DMS 273 (cell line): ENCODE data around the gene ATP6V0E2.
A peak's percentile ranks its signal among the peaks of the same experiment; 100 is the strongest.

Experiments used
- DNase-seq: peaks from one replicate; lab custom pipeline; 2025; ENCODE audit not compliant: unreplicated experiment; lab: John Stamatoyannopoulos, UW

ATP6V0E2 gene

DNA sequence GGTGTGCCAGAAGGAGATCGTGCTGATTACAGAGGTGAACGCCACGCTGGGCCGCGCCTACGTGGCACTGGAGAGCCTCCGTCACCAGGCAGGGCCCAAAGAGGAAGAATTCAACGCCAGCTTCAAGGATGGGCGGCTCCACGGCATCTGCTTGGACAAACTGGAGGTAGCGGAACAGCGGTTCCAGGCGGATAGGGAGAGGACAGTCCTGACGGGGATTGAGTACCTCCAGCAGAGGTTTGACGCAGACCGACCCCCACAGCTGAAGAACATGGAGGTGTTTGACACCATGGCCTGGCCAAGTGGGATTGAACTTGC, 12.1 kb upstream of the ATP6V0E2 start:
- DNase-seq, result no peak

DNA sequence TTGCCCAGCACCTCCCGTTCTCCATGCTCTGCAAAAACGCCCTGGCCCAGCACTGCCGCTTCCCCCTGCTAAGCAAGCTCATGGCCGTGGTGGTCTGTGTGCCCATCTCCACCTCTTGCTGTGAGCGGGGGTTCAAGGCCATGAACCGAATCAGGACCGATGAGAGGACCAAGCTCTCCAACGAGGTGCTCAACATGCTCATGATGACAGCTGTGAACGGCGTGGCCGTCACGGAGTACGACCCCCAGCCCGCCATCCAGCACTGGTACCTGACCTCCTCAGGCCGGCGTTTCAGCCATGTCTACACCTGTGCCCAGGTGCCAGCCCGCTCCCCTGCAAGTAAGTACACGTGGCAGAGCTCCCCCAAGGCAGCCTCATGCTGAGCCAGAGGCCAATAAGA, 11.6 kb upstream of the ATP6V0E2 start:
- no peak for DNase-seq

DNA sequence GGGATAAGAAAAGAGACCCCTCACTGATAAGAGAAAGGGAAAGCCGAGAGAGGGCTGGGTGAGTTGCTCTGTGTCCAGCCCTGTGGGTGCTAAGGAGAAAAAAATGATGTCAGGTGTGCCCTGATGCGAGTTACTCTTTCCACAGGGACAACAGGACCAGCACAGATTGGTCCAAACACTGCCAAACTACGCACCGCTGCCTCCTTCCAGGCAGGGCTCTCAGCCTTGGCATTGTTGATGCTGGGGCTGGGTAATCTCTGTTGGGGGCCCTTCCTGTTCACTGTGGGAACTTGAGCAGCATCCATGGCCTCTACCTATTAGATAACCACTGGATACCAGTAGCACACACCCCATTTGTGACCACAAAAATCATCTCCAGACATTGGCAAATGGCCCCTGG, 10.3 kb upstream of the ATP6V0E2 start:
- DNase-seq, result no peak

DNA sequence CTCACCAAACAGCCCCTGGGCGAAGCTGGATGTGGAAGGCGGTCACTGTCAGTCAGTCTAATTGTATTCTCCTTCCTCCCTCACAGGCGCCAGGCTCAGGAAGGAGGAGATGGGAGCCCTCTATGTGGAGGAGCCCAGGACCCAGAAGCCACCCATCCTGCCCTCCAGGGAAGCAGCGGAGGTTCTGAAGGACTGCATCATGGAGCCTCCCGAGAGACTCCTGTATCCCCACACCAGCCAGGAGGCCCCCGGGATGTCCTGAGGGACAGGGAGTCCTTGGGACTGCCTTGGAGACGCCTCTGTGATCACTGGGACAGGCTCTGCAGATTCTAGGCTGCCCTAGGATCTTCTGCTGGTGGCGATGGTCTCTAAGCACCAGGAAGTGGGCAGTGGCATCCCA, 9.7 kb upstream of the ATP6V0E2 start:
- no peak for DNase-seq

DNA sequence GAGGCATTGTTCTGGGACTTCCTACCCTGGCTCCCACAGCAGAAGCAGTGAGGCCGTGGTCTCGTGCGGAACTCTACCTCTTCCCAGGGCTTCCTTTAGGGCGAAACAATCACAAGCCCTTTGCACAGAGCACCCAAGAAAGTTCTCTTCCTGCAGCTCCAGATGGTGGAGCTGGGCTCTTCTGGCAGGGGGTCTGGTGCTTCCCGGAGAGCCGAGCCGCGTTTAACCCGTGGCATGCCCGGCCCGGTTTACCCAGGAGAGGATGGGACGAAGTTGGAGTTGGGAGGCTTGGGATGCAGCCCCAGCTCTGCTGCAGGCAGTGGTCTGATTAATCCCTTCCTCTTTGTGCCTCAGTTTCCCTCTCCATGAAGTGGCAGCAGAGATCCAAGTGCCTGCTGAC, 9.0 kb upstream of the ATP6V0E2 start:
- no peak for DNase-seq

DNA sequence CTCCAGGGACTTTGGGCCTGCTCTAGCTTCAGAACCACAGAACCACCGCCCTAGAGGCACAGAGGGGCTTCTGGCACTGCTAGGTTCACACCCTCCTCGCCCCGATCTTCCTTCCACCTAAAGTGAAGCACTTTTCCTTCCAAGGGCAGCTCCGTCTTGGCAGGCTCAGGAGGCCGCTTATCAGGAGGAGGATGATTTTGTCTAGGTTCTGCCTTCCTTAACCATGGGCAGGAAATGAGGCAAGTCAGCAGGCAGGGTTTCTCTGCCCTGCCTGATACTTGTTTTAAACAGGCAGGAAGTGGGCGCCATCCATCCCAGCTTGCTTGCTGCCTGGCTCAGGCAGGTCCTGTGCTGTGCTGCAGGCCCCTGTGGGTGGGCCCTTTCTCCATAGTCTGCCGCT, 8.3 kb upstream of the ATP6V0E2 start:
- DNase-seq, result no peak

DNA sequence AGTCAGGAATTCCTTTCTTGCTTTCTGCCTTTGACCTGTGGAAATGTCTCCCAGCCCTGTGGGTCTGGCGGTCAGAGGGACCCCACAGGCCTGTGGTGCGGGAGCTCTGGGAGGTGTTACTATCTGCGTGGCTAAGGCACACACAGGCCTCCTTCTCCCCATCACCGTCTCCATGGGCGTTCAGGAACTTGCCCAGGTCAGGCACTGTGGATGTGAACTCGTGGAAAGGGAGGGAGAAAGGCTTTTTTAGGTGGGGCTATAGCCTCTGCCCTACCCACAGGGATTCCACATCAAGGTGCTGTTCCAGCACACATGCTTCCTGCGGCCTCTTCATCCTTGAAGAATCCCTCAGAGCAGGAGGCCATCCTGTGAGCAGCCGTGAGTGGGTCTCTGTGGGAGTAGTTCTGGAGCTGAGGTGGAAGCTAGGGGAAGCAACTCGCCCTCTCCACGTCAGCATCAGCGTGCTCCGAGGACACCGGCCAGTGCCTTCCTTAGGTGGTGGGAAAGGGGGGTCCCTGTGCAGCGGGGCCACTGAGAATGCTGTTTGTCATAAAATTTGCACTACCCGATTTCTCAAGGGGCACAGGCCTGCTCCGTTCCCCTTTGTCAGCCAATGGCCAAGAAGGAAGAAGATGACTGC, 7.5 kb upstream of the ATP6V0E2 start:
- no peak for DNase-seq

DNA sequence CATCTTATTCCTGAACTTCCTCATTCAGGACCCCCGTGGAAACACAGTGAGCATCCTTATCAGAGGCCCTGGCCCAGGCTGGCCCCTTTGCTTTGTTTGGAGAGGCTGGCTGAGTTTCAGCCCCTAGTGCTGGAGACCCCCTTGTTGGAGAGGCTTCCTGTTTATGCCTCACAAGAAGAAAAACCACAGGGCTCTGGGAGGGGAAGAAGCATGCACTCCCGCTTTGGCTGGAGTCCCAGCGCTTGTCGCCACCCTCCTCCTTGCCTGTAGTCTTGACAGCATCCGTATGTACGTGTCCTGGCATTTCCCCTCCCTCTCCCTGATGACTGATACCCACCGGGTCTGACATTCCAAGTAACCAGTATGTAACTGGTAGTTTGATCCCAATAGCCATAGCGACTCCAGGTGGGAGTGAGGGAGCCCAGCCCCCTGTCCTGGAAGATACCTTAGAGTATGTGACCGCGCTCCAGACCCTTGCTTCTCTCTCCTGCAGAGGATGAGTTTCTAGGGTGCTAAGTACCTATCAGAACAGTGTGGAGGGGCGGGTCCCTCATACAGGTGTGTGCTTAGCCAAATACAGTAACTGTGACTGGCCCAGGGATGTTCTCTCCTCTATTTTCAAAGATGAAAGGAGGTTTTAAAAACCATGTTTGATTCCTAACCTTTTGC, 6.9 kb upstream of the ATP6V0E2 start:
- no peak for DNase-seq

DNA sequence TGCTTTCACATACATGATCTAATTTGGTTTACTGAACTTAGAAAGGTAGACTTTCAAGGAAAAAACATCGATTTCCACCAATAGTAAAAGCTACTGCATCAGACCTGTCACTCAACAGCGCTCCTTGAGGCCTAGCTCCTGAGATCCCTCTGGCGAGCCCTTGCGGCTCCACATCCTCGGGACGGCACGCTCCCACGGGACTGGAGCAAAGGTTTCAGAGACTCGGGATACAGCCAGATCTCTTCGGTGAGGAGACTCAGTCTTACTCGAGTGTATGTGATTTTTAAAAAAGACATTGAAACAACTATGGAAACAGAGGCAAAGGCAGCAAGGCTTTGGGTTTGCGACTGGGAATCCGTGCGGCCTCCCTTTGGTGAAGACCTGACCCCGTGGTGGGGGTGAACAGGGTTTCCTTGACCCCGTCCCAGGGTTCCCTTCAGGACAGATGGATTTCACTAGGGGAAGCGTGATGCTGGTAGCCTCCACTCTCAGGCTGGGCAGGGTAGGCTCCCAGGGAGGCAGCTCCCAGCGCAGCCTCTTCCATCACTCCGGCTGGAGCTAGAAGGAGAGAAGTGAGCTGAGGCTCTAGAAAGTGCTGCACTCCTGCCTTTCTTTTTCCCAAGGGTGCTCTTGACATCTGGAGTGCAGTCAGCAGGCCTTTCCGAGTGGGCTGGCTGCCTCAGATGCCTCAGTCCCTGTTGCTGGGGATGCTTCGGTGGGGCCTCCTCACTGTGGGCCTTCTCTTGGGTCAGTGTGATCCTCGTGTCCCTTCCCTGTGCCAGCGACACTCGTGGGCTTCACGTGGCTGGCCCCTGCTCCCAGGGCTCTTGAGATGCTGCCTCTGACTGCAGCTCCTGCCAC, 5.8 kb upstream of the ATP6V0E2 start:
- no peak for DNase-seq

DNA sequence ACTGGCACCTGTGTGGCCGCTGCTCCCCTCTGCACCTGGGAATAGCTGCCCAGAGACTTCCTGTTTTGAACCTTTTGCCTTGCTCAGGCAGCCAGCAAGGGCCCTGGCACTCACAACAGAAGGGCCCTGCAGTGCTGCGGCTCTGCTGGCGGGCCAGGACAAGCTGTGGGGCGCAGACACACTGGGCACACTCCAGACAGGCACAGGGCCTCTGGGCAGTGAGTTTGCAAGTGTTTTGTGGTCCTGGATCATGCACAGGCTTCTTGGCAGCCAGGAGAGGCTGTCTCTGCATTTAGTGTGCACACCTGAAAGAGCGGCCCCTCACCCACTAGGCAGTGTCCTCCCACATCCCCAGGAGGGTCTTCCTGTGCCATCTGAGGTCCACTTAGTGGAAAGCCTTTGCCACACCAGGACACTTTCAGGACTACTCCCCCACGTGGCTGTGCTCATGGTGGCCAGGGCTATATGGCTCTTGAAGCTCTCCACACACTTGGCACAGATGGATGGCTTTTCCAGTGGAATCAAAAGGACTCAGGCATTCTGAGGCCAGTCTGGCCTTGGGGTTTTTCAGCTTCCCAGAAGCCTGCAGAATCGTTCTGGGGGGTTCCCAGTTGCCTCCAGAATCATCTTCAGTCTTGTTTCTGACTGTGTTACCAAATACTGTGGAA, 5.0 kb upstream of the ATP6V0E2 start:
- no peak for DNase-seq

DNA sequence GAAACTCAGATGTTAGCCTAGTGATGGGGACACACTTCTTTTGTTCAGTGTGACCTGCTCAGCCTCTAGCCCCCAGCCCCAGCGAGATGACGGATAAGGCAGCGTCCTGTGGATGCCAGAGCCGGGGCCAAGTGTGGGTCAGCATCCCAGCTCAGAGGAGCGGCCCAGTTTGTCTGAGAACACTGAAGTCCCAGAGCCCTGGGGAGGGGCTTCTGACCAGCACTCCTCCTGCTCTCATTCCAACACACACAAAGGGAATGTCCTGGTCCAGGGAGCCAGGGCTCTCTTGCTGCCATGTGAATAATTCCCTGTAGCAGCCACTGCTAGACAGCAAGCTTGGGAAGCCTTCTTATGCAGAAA, 4.5 kb upstream of the ATP6V0E2 start:
- no peak for DNase-seq

DNA sequence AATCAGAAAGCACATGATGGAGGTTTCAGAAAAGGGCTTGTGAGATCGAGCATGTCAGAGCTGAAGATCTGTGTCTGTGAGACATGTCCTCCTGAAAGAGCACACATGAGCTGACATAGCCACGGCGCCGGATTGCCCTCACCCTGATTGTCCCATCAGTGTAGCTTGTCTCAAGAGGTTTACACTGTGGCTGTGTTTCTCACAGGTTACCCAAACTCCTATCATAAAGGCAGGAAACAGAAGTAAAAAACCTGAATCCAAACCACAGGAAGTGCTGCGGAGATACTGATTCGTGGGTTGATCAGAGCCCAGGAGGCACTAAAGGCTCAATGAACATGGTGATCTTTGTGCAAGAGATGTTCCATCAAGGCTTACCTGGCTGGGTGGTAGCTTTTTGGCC, 3.9 kb upstream of the ATP6V0E2 start:
- no peak for DNase-seq

DNA sequence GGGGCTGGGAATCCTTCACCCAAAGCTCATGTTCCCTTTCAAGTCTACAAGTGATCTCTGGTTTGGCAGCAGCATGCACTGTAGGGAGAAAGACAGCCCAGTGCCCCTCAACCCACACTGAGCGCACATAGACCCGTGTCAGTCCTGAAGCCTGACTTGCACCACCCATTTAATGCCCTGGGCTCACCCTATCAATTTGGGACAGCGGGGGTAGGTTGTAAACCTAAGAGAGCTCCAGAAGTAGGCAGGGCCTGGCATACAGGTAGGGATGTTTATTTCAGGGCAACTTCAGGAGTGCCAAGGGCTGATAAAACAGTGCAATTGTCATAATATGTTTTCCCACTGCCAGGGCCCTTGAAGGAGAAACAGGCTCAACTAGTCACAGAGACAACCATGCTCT, 3.5 kb upstream of the ATP6V0E2 start:
- no peak for DNase-seq

DNA sequence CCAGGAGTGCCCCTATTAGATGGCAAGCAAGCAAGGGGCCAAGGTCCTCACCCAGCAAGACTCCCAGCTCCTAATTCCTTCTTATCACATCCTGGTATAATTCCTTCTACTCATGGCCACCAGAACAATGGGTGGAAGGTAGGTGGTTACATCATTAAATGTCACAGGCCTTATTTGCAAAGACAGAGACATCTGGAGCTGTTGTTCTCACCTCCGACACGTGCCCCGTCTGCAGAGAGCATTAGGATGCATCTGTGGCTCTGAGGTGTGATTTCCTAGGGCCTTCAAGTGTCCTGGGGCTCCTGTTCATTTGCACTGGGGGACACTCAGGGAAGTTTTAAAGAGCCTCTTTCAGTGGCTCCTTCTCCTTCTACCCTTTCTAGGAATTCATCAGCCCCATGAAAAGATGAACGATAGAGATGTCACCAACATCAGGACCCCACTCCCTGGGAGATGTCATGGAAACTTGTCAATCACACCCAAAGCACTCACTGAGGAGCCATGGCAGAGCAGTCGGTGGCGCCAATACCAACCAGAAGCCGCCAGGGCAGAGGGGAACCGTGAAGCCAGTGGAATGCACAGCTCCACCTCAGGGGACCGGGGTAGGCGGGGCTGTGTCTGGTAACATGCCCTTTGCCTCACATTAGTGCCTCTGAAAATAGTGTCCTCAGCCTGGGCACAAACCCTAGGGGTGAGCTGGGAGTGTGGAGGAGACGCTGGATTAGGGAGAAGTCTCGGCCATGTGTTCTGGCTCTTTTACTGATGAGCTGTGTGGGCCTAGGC, 2.9 kb upstream of the ATP6V0E2 start:
- DNase-seq, result no peak

DNA sequence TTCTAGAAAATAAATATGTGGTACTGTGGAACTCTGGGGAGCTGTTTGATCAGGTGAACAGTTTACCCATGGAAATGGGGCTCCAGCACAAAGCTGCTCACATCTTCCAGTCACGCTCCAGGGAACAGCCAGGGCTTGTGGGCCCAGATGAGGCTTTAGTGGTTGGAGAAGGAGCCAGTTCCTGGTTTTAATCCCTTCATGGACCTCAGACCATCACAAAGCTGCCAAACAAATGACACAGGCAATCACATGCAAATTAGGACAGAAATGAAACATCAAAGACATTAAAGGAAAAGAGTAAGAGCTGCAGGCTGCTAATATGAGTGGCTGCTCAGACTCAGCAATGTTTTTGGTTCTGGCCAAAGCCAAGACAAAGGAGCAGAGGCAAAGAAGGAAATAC, 2.2 kb upstream of the ATP6V0E2 start:
- no peak for DNase-seq

DNA sequence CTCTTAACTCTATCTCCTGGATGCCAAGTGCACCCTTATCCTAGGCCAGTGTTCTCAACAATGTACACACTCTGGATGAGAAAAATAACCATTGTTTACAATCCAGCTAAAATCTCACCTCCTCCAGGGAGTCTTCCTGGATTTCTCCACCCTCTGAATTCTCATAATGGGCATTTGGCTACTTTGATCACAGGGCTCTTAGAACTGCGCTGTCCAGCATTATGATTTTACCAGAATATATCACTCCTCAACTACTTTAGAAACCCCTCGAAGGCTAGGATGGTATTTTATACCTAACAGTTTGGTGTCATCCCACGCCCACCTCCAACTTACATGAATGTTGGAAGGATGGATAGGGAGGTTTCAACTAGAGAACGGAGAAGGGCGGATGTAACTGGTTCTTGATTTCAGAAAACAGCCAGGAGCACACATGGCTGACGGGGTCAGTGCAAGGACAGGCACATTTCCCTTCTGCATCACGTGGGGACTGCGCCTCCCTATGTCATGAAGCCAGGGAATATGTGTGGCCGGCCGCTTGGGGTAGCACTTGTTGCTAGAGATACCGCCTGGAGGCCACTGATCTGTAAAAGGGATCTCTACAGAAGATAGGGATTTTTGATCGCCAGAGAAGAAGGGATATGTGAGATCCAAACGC, 1.2 kb upstream of the ATP6V0E2 start:
- peak; percentile 95 for DNase-seq

DNA sequence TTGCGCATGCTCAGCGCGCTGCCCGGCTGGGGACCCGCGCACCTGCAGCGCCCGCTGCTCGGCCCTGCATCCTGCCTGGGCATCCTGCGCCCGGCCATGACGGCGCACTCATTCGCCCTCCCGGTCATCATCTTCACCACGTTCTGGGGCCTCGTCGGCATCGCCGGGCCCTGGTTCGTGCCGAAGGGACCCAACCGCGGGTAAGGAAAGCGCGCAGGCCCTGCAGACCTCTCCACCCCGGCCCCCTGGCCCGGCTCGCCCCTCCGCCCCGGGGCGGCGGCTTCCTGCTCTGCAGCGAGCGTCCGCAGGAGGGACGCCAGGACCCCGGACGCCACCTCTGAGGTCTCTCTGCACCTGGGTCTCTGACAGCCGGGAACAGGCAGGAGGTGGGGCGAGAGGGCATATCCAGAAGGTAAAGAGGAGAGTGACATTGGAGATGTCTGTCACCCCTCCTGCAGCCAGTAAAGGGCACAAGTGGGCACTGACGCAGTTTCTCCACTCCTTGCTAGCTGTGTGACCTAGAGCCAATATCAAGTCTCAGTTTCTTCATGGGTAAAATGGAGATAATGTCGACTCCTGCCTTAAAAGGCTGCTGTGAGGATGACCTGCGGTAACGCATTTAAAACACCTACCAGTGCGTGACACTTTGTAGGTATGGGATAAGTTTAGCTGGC, 338 bp downstream of the ATP6V0E2 start:
- DNase-seq, result no peak

DNA sequence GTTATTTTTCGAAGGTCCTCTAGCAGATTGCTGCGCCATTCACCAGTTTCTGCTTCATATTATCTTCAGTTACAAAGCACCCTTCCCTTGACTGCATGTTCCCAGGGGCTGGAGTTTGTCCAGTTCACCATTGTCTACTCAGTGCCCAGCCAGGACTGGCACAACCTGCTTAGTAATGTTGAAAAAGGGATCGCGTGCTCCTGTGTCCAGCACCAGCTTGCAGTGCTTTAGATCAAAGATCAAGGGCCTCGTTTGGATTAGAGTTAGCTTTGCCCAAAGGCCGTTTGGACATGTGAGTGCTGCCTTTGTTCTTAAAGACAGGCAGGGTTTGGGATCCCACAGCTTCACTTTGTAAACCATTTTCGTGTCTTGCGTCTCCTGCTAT, 867 bp downstream of the ATP6V0E2 start:
- DNase-seq, result no peak

DNA sequence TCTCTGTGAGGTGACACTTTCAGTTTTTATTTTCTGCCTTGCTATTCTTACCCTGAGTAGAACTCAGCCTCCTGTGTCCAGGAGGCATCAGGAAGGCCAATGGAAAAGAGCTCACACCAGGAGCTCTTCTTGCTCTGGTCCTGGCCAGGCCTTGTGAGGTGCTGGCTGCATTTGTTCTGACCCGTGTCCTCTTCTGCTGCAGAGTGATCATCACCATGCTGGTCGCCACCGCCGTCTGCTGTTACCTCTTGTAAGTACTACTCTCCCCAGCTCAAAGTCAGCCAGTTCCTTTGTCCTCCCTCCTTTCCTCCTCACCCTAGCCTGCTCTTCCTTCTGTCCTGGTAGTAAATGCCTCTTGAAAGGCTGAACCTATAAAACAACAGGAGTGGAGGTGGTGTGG, 1.6 kb downstream of the ATP6V0E2 start:
- no peak for DNase-seq

DNA sequence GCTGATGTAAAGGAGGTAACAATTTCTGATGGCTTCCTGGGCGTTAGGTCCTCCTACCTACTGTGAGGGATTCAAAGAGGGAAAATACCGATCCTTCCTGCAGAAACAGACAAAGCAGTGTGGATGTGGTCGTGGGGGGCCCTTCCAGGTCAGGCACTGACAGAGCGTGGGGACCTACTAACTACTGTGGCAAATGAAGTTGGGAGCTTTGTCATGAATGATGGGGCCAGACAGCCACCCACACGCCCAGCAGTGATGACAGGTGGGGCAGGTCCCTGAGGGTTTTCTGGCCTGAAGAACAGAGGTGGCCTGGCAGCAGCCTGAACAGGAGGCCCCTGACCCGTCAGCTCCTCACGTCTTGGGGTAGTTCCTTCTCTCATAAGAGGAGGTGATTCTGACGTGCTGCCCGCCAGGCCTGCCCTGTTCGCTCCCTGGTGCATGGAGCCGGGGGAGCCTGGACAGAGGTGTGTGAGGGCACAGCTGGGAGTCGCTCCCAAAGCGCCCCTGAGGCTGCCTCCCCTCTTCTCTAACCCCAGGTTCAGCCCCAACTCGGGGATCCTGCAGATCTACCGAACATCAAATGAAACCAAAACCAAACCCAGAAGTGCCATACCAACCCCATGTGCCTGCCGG, 4.2 kb downstream of the ATP6V0E2 start:
- no peak for DNase-seq
